K562 (cell line): Measurements from ENCODE around the gene IRF2BP2. TPM values are rescaled to one million over a fixed set of nuclear protein-coding genes. Genes with fewer than 3 reads are reported as not detected.
A peak's percentile ranks its signal among the peaks of the same experiment; 100 is the strongest.

Source experiments
- BCOR ChIP-seq: fragments of 450-650 bp; IDR thresholded peaks from 2 replicates; pipeline ENCODE4 v1.6.1; 2016
- CBFA2T3 ChIP-seq: fragments of 450-650 bp; IDR thresholded peaks from 2 replicates; pipeline ENCODE4 v1.6.1; 2017
- CEBPZ ChIP-seq: fragments of 150-350 bp; IDR thresholded peaks from 2 replicates; pipeline ENCODE4 v1.6.1; 2014; ENCODE audit warnings: low read depth, mild to moderate bottlenecking, low read length, borderline replicate concordance
- CTCF ChIP-seq, 3 experiments: IDR thresholded peaks in 2 of 3; conservative IDR thresholded peaks in 1 of 3; 2 replicates each; pipeline ENCODE4 v1.5.1; 2011 to 2012; ENCODE audit warnings: low read length in 3 of 3, mild to moderate bottlenecking in 3 of 3, control low read depth in 2 of 3, improper control_type of control experiment in 1 of 3, inconsistent platforms in 1 of 3, low read depth in 1 of 3, mixed read lengths in 1 of 3, moderate library complexity in 1 of 3; ENCODE audit not compliant: insufficient read depth in 2 of 3
- EP300 ChIP-seq: IDR thresholded peaks from 2 replicates; pipeline ENCODE4 v1.6.1; 2012; ENCODE audit warnings: low read length, improper control_type of control experiment
- FOXJ3 ChIP-seq: sonication (generic); formaldehyde crosslinking; IDR thresholded peaks from 2 replicates; pipeline ENCODE4 v1.4.0; 2020; ENCODE audit warnings: mild to moderate bottlenecking, missing genetic modification reagents
- KDM5B ChIP-seq: fragments of 200-600 bp; sonication (generic); IDR thresholded peaks from 2 replicates; pipeline ENCODE4 v1.6.1; 2012; ENCODE audit warnings: low read depth, mild to moderate bottlenecking, moderate library complexity, low read length, control low read depth, inconsistent platforms; ENCODE audit not compliant: insufficient replicate concordance
- KLF10 ChIP-seq: fragments of 250-450 bp; sonication (Bioruptor Pico); IDR thresholded peaks from 2 replicates; pipeline ENCODE4 v1.6.1; 2021; ENCODE audit warnings: matching md5 sums
- MCM7 ChIP-seq, 2 experiments: fragments of 450-650 bp; IDR thresholded peaks; 2 replicates each; pipeline ENCODE4 v1.6.1; 2016 to 2018
- MTA3 ChIP-seq: fragments of 450-650 bp; formaldehyde crosslinking; IDR thresholded peaks from 2 replicates; pipeline ENCODE4 v1.6.1; 2017; ENCODE audit warnings: mild to moderate bottlenecking, borderline replicate concordance
- POLR2AphosphoS2 ChIP-seq: IDR thresholded peaks from 2 replicates; pipeline ENCODE4 v1.6.1; 2012; ENCODE audit warnings: low read length, improper control_type of control experiment
- PTBP1 ChIP-seq: fragments of 200-400 bp; formaldehyde crosslinking; IDR thresholded peaks from 2 replicates; pipeline ENCODE4 v1.6.1; 2017; ENCODE audit warnings: low read depth, low read length
- PTTG1 ChIP-seq: fragments of 450-650 bp; IDR thresholded peaks from 2 replicates; pipeline ENCODE4 v1.6.1; 2016; ENCODE audit warnings: low read depth, mild to moderate bottlenecking, missing genetic modification characterization, missing compliant biosample characterization
- RFX7 ChIP-seq: fragments of 250-450 bp; sonication (Bioruptor Pico); IDR thresholded peaks from 2 replicates; pipeline ENCODE4 v1.5.1; 2021; ENCODE audit warnings: mild to moderate bottlenecking
- TBL1XR1 ChIP-seq, 2 experiments: IDR thresholded peaks; 2 replicates each; pipeline ENCODE4 v1.6.1; 2012; ENCODE audit warnings: improper control_type of control experiment in 2 of 2, low read length in 2 of 2, mild to moderate bottlenecking in 1 of 2
- ZNF212 ChIP-seq: fragments of 450-650 bp; formaldehyde crosslinking; IDR thresholded peaks from 2 replicates; pipeline ENCODE4 v1.4.0; 2020; ENCODE audit warnings: mild to moderate bottlenecking
- ZNF280B ChIP-seq: fragments of 250-450 bp; sonication (Bioruptor Pico); IDR thresholded peaks from 2 replicates; pipeline ENCODE4 v1.5.1; 2021; ENCODE audit warnings: mild to moderate bottlenecking
- polyA plus RNA-seq, 8 experiments: library from polyadenylated mRNA; depleted of rRNA in 4 of 8; stranded (reverse) in 5 of 8; unstranded in 3 of 8; fragments of >200 nt; fragmentation: Nextera tagmentation in 2 of 8; fragmentation: Illumina TruSeq in 1 of 8; extraction: Ambion mirVana in 2 of 8; extraction: Trizol in 1 of 8; gene quantifications; 2 replicates each; pipeline versions ENCODE4 v1.2.1 to v1.2.3, GENCODE V29; 2011 to 2014; ENCODE audit warnings: inconsistent platforms in 1 of 8, missing spikeins in 1 of 8
- total RNA-seq, 7 experiments: library from RNA; depleted of rRNA in 6 of 7; stranded (reverse); fragments of >200 nt in 6 of 7; fragmentation: Illumina TruSeq in 2 of 7; extraction: Trizol in 2 of 7; gene quantifications; 2 replicates each; pipeline versions ENCODE4 v1.2.1 to v1.2.3, GENCODE V29; 2011 to 2021; ENCODE audit warnings: low replicate concordance in 1 of 7

IRF2BP2 gene
- total and polyA plus RNA-seq, 9 of the 15 experiments (the other 6 are each of a cell fraction or from before 2014, with no cell fraction given): 7.7 to 68.6 (median 22.1) TPM

- TF ChIP-seq RFX7 (no peak), PTTG1 (no peak), BCOR (0 out of 2 replicates have a peak, but pooled peaks have one; percentile 41), CBFA2T3 (peak; percentile 58), MTA3 (peak; percentile 45; the same call in 1 of the 2 replicates), PTBP1 (no peak), ZNF280B (CRISPR knock-in tag) (no peak), KLF10 (CRISPR knock-in tag) (no peak), FOXJ3 (no peak), EP300 (peak; percentile 85), POLR2AphosphoS2 (no peak), MCM7 (IDR thresholded peaks at IDR 0.05) (no peak), KDM5B (no peak), TBL1XR1 (IDR thresholded peaks at IDR 0.05; ENCODE audit: low read length in 2 of 2) (peak in 1 of 2 experiments; percentile 37; a peak in 1 of 4 replicates), CEBPZ (no peak), CTCF (IDR thresholded peaks at IDR 0.05 in 2 of 3, conservative IDR thresholded peaks at IDR 0.05 in 1 of 3; ENCODE audit: insufficient read depth in 2 of 3, low read depth in 1 of 3, low read length in 3 of 3) (no peak), ZNF212 (CRISPR knock-in tag) (no peak)
These were observed 55.2 kb downstream of the IRF2BP2 start (continued) for GRCh38 chr1:234554698-234555311.
